Measurements from ENCODE around the gene ATP6V1D.

The ATP6V1D gene

DNA sequence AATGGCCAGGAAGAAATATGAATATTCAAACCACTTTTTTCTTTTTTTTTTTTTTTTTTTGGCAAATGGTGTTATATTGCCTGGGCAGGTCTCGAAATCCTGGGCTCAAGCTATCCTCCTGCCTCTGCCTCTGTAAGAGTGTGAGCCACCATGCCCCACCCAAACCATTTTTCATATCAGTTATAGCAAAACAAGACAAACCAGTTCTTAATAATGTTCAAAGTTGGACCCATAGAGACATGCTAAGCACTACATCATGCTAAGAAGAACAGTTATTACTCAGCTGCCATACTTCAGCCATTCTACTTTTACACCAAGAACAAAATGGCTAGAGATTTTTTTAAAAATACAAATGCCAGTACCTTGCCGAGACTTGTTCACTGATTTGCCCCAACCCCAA lies 26.0 kb upstream of the ATP6V1D start:
- Mint-ChIP-seq H3K27ac (no peak overlapping the region), H3K4me1 (no peaks in the 10 kb centered on the region), H3K36me3 (peaks cover 73% of the 10 kb centered on the region), H3K4me3 (no peak overlapping the region), H3K9me3 (no peaks in the 10 kb centered on the region)
- no peak for DNase-seq (ENCODE audit: low spot score in 2 of 2)
- ATAC-seq = no peak

DNA sequence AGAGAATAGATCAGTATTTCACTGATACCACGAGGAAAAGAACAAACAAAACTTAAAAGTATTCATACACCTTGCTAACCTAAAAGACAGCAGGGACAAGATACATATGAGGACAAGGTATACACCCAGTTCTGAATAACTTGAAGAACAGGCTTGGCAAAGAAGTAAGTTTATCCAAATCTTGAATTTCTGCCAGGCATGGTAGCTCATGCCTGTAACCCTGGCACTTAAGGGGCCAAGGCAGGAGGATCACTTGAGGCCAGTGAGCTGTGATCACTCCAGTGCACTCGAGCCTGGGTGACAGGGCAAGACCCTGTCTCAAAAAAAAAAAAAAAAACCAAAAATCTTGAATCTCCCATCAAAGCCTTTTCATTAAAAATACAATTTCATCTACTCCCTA lies 25.5 kb upstream of the ATP6V1D start:
- H3K9me3 Mint-ChIP-seq = no peaks in the 10 kb centered on the region
- H3K4me3 Mint-ChIP-seq = no peak overlapping the region
- H3K36me3 Mint-ChIP-seq = peaks cover 78% of the 10 kb centered on the region
- no peak overlapping the region for H3K27ac Mint-ChIP-seq
- DNase-seq (ENCODE audit: low spot score in 2 of 2) (no peak), ATAC-seq (no peak)
- no peaks in the 10 kb centered on the region for H3K4me1 Mint-ChIP-seq

DNA sequence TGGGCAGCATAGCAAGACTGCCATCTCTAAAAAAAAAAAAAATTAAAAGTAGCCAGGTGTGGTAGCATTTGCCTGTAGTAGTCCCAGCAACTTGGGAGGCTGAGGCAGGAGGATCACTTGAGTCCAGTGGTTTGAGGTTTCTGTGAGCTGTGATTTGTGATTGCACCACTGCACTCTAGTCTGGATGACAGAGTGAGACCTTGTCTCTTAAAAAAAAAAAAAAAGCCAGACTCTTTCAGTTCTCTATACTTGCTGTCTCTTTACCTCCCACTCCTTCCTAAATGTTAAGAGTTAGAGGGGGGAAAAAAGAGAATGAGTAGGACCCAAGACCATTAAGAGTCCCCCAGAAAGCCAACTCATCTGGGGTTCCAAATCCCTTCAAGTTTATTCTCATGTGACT lies 18.3 kb upstream of the ATP6V1D start:
- DNase-seq (ENCODE audit: low spot score in 2 of 2) (no peak), ATAC-seq (peak; percentile 41)
- Mint-ChIP-seq H3K27ac (peak overlapping the region; percentile 53), H3K4me1 (peaks cover 19% of the 10 kb centered on the region), H3K9me3 (no peaks in the 10 kb centered on the region), H3K4me3 (no peak overlapping the region), H3K36me3 (peaks cover 100% of the 10 kb centered on the region)

DNA sequence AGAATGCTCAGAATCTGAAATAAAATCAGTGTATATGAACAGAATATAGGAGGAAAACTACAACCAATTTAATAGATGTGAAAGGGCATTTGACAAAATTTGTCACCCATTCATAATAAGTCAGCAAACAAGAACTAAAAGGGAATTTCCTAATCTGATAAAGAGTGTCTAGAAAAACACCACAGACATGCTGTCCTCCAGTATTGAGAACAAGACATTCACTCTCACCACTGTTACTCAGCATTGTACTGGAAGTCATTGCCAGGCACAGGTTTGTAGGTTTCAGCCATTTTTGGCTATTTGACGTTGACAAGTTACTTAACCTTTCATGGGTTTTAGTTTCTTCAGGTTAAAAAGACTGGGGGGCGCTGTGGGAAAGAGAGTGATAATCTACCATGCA lies 13.7 kb upstream of the ATP6V1D start:
- Mint-ChIP-seq H3K9me3 (no peaks in the 10 kb centered on the region), H3K4me3 (peak overlapping the region; percentile 11), H3K27ac (peak overlapping the region; percentile 75), H3K36me3 (peaks cover 100% of the 10 kb centered on the region), H3K4me1 (peaks cover 42% of the 10 kb centered on the region)
- DNase-seq (ENCODE audit: low spot score in 2 of 2) = no peak
- ATAC-seq = peak; percentile 99

DNA sequence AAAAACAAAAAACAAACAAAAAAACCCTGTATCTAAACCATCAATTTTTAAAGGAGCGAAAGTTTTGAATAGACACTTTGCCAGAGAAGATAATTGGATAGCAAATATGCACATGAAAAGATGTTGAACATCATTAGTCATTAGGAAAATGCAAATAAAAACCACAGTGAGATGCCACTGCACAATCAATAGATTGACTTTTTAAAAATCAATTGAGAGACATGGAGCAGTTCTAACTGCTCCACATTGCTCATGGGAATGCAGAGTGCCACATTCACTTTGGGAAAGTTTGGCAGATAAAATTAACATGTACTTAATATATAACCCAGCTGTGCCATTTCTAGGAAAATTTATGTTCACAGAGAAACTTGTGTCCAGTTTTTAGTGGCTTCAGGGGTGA lies 13.2 kb upstream of the ATP6V1D start:
- Mint-ChIP-seq H3K27ac (peak overlapping the region; percentile 75), H3K9me3 (no peaks in the 10 kb centered on the region), H3K4me3 (no peak overlapping the region), H3K36me3 (peaks cover 100% of the 10 kb centered on the region), H3K4me1 (peaks cover 47% of the 10 kb centered on the region)
- ATAC-seq (no peak), DNase-seq (ENCODE audit: low spot score in 2 of 2) (no peak)

DNA sequence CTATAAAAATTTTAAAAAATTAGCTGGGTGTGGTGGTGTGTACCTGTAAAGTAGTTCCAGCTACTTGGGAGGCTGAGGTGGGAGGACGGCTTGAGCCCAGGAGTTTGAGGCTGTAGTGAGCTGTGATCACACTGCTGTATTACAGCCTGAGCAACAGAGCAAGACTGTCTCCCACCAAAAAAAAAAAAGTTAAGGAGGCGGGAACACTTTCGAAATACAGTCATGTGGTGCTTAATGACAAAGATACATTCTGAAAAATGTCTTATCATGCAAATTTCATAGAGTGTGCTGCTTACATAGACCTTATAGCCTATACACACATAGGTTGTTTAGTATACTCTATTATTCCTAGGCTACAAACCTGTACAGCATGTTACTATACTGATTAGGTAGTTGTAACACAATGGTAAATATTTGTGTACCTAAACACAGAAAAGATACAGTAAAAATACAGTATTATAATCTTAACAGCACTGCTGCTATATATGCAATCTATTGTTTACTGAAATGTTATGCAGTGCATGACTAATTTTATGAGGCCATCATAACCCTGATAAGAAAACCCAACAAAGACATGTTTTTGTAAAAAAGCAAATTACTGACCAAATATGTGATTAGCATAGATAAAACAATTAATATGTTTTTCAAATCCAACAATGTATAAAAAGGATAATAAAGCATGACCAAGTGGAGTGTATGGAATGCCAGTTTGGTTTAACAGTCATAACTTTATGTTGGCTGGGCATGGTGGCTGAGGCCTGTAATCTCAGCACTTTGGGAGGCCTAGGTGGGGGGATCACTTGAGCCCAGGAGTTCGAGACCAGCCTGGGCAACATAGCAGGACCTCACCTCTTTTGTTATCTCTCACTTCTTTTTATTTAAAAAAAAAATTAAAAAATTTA lies 11.9 kb upstream of the ATP6V1D start:
- DNase-seq (ENCODE audit: low spot score in 2 of 2) (no peak), ATAC-seq (no peak)
- Mint-ChIP-seq H3K4me1 (peaks cover 47% of the 10 kb centered on the region), H3K36me3 (peaks cover 100% of the 10 kb centered on the region), H3K4me3 (no peak overlapping the region), H3K9me3 (no peaks in the 10 kb centered on the region), H3K27ac (peak overlapping the region; percentile 75)

DNA sequence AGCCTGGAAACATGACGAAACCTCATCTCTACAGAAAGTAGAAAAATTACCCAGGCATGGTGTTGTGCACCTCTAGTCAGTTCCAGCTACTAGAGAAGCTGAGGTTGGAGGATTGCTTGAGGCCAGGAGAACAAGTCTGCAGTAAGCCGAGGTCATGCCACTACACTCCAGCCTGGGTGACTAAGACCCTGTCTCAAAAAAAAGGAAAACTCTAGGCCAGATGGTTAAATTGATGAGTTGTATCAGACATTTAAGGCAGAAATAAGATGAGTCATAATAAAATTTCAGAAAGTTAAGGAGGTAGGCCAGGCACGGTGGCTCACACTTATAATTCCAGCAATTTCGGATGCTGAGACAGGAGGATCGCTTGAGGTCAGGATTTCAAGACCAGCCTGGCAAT lies 11.2 kb upstream of the ATP6V1D start:
- peak; percentile 7 for ATAC-seq
- Mint-ChIP-seq H3K9me3 (no peaks in the 10 kb centered on the region), H3K4me1 (peaks cover 50% of the 10 kb centered on the region), H3K4me3 (no peak overlapping the region), H3K36me3 (peaks cover 100% of the 10 kb centered on the region), H3K27ac (no peak overlapping the region)
- DNase-seq (ENCODE audit: low spot score in 2 of 2) = no peak

DNA sequence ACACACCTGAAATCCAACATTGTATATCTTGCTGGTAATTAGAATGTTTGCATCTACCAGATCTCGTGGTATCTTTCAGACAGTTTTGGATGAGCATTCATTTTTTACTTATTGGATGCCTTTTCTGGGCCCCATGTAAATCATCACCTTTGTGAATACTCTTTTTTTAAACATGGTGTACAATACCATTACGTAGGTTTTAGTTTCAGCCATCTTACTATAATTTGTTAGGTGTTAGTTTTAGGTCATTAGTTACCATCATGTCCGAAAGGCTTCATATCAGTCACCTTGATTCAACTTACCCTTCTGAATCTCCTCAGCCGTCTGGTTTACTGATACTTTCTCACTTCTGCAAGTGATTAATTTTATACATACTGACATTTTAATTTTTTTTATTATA lies 5.9 kb upstream of the ATP6V1D start:
- DNase-seq (ENCODE audit: low spot score in 2 of 2) (no peak), ATAC-seq (no peak)
- Mint-ChIP-seq H3K4me1 (peaks cover 59% of the 10 kb centered on the region), H3K27ac (no peak overlapping the region), H3K9me3 (no peaks in the 10 kb centered on the region), H3K4me3 (no peak overlapping the region), H3K36me3 (peaks cover 100% of the 10 kb centered on the region)

DNA sequence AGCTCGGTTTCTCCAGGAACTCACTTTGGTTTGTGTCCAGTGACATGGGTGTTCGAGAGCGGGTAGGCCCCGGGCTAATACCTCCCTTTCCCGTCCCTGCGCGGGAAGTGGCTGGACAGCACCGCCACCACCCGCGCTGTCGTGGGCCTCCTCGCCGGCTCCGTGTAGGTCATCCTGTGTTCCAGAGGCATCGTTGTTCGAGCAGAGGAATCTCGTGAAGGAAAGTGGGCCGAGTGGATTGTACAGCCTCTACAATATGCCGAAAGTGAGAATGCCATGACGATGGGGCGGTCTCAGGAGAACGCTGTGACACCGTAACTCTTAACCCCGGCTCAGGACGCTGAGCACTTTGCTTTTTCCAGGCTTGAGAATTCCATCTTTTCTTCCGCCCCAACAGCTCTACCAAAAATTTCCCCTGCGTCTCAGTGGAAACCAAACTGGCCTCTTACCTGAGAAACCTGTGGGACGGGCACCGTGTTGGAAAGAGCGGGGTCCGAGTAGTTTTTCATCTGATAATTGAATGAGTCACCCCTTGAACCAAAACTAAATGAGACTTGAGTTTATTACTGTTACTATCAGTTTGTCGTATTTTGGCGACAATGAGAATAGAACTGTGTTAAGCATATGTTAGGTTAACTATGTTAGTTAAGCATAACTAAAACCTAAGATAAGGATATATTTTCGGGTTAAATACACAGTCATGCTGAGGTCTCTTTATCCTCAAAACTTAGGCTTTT lies 1.0 kb upstream of the ATP6V1D start:
- no peak for DNase-seq (ENCODE audit: low spot score in 2 of 2)

DNA sequence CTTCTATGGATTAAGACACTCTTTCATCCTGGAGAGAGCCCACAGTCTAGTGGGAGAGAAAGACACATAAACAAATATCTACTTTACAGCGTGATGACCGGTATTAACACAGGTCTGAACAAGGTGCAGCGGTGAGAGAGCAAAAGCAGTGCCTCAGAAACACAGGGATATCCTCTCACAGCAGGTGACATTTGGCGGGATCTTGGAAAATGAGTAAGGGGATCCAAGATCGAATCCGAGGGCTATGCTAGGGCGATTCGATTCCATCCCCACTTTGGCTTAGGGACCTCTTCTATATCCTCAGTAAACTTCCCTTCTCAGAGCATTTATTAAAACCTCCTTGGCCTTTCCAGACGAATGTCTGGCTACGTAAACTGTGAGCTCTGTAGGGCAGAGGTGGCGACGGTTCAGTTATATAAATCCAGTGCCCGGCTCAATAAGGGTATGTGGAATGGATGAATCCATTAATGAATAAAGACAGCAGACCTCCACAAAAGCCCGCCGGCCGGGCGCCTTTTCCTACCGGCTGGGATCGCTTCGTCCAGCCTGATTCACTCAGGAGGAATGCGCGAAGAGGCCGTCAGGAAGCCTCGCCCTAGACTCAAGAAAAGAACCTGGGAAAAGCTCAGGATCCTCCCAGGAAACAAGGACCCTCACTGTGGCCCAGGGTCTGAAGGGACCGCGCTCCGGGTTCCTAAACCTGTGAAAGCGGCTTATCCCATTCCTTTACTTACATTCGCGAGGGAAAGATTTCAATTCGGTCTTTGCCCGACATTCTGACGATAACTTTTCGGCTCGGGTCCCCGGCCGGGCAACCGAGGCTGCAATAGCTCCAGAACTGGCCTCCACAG lies 455 bp downstream of the ATP6V1D start:
- peak overlapping the region; percentile 99 for H3K27ac Mint-ChIP-seq
- ATAC-seq = no peak
- peak overlapping the region; percentile 97 for H3K4me3 Mint-ChIP-seq
- DNase-seq (ENCODE audit: low spot score in 2 of 2) = no peak
- H3K4me1 Mint-ChIP-seq = peaks cover 61% of the 10 kb centered on the region
- H3K9me3 Mint-ChIP-seq = no peaks in the 10 kb centered on the region
- H3K36me3 Mint-ChIP-seq = peaks cover 51% of the 10 kb centered on the region

More for the DNA sequence above, 1.0 kb upstream of the ATP6V1D start:
- peaks cover 63% of the 10 kb centered on the region for H3K4me1 Mint-ChIP-seq
- ATAC-seq = peak; percentile 46
- H3K27ac Mint-ChIP-seq = peak overlapping the region; percentile 99
- no peaks in the 10 kb centered on the region for H3K9me3 Mint-ChIP-seq
- H3K36me3 Mint-ChIP-seq = peaks cover 65% of the 10 kb centered on the region
- H3K4me3 Mint-ChIP-seq = peak overlapping the region; percentile 97

DNA sequence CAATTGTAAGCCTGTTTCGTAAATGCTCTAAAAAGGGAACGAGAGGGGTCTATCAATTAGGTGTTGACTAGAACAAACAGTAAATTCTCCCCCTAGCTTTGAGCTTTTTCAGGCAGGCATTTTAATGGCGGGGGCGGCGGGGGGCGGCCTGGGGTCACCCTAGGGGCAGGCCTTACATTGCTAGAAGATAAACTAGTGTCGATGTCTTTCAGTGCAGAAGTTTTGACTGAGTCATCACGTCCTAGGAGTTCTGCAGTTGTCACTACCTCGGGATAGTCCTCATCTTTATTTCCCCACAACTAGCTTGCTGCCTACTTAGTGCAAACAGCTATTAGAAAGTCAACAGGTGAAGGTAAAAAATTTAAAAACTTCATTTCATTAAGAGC lies 1.6 kb downstream of the ATP6V1D start:
- ATAC-seq (no peak), DNase-seq (ENCODE audit: low spot score in 2 of 2) (no peak)
- Mint-ChIP-seq H3K9me3 (no peaks in the 10 kb centered on the region), H3K4me3 (peak overlapping the region; percentile 97), H3K27ac (peak overlapping the region; percentile 99), H3K4me1 (peaks cover 49% of the 10 kb centered on the region), H3K36me3 (peaks cover 47% of the 10 kb centered on the region)

DNA sequence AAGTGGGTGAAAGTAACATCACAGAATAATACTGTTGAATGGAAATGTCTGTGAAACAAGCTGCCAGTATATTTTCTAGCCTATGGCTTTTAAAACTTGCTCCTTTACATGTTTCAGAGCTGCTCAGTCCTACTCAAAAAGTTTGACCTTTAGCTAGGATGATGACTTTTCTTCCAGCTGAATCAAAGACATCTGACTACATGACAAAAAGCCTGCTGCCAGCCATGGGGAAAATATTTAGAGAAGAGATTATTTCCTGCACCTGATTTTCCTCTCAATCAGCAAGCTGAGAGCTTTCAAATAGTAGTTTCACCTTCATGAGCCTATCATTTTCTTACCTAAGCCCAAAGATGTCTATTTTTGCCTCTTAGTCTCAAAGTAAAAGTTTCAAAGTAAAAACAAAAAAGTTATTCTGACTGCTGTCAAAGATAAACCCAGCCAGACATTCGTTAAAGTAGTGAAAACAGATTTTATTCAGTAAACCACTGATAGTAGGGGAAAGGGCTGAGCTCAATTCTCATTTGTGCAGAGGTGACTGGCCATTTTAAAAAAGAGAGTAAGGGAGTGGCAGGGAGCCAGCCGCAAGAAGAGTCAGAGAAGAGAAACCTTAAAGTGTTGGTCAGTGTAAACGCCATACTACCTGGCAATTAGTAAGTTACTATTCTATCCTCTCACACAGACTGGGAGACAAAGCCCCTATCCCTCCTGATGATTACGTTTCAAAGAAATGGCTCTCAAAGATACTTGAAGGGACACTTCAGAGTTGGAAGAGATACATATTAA lies 2.2 kb downstream of the ATP6V1D start:
- Mint-ChIP-seq H3K4me3 (peak overlapping the region; percentile 97), H3K36me3 (peaks cover 47% of the 10 kb centered on the region), H3K27ac (peak overlapping the region; percentile 51), H3K4me1 (peaks cover 43% of the 10 kb centered on the region), H3K9me3 (no peaks in the 10 kb centered on the region)
- no peak for ATAC-seq
- DNase-seq (ENCODE audit: low spot score in 2 of 2) = no peak

DNA sequence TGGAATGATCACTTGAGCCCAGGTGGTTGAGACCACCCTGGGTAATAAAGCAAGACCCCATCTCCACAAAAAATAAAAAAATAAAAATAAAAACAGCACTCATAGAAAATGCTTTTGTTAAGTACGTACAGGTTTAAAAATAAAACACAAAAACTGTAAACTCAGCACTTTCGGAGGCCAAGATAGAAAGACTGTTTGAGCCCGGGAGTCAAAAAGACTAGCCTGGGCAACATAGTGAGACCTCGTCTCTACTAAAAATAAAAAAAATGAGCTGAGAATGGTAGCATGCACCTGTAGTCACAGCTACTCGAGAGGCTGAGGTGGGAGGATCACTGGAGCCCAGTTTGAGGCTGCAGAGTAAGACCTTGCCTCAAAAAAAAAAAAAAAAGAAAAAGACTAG lies 7.5 kb downstream of the ATP6V1D start:
- no peak for DNase-seq (ENCODE audit: low spot score in 2 of 2)
- H3K4me1 Mint-ChIP-seq = peaks cover 5% of the 10 kb centered on the region
- H3K9me3 Mint-ChIP-seq = no peaks in the 10 kb centered on the region
- H3K27ac Mint-ChIP-seq = peak overlapping the region; percentile 18
- no peak overlapping the region for H3K4me3 Mint-ChIP-seq
- no peak for ATAC-seq
- peaks cover 67% of the 10 kb centered on the region for H3K36me3 Mint-ChIP-seq

DNA sequence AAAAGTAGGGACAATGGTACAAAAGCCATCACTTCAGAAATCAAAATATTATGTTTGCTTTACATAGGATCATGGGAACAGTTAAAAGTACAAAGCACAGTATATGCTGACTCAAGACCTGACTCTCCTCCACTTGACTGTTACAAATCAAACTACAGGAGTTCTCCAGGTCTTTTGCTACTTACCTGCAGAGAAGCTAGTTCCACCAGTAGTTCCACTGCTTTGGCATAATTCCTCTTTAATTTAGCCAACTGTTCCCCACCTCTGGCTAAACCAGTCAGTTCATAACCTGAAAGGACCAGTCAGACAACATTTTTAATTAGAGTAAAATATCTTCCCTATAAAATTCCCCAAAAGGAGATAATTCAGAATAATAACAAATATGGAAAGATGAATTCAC lies 14.0 kb downstream of the ATP6V1D start:
- no peak overlapping the region for H3K27ac Mint-ChIP-seq
- H3K36me3 Mint-ChIP-seq = peaks cover 87% of the 10 kb centered on the region
- DNase-seq (ENCODE audit: low spot score in 2 of 2) = no peak
- no peak for ATAC-seq
- no peaks in the 10 kb centered on the region for H3K4me1 Mint-ChIP-seq
- H3K9me3 Mint-ChIP-seq = no peaks in the 10 kb centered on the region
- H3K4me3 Mint-ChIP-seq = no peak overlapping the region

All from stimulated activated effector memory CD8-positive, alpha-beta T cell treated with anti-CD3 and anti-CD28 coated beads, Interleukin-12 subunit alpha, Interleukin-12 subunit beta, amount 100 ng/mL, for 72 hours (primary cell).